ENCODE results near the gene HSD17B2.

GRCh38 chr16:82024883-82025282, 10.2 kb upstream of the HSD17B2 start:
- TF ChIP-seq EZH2phosphoT487 (IDR thresholded peaks at IDR 0.05; ENCODE audit: borderline replicate concordance, low read depth) (no peak), JUND (IDR thresholded peaks at IDR 0.05) (no peak), FOXM1 (IDR thresholded peaks at IDR 0.05; ENCODE audit: low read depth) (no peak), REST (IDR thresholded peaks at IDR 0.05; ENCODE audit: low read depth, low read length) (no peak), NFIC (IDR thresholded peaks at IDR 0.05; ENCODE audit: borderline replicate concordance) (no peak), SIN3A (IDR thresholded peaks at IDR 0.05; ENCODE audit: borderline replicate concordance, low read depth, low read length) (no peak), GABPA (IDR thresholded peaks at IDR 0.05; ENCODE audit: low read depth) (no peak), TEAD4 (IDR thresholded peaks at IDR 0.05; ENCODE audit: borderline replicate concordance, insufficient read depth) (no peak), TAF1 (IDR thresholded peaks at IDR 0.05; ENCODE audit: borderline replicate concordance, low read depth, low read length) (no peak), POLR2AphosphoS5 (IDR thresholded peaks at IDR 0.05; ENCODE audit: low read depth, low read length) (no peak), RCOR1 (IDR thresholded peaks at IDR 0.05; ENCODE audit: low read length) (no peak), RAD21 (IDR thresholded peaks at IDR 0.05; ENCODE audit: low read length) (no peak), EP300 (IDR thresholded peaks at IDR 0.05; ENCODE audit: borderline replicate concordance in 1 of 2, low read depth in 1 of 2, low read length in 1 of 2) (no peak)
- TF ChIP-seq, protein P1, sequence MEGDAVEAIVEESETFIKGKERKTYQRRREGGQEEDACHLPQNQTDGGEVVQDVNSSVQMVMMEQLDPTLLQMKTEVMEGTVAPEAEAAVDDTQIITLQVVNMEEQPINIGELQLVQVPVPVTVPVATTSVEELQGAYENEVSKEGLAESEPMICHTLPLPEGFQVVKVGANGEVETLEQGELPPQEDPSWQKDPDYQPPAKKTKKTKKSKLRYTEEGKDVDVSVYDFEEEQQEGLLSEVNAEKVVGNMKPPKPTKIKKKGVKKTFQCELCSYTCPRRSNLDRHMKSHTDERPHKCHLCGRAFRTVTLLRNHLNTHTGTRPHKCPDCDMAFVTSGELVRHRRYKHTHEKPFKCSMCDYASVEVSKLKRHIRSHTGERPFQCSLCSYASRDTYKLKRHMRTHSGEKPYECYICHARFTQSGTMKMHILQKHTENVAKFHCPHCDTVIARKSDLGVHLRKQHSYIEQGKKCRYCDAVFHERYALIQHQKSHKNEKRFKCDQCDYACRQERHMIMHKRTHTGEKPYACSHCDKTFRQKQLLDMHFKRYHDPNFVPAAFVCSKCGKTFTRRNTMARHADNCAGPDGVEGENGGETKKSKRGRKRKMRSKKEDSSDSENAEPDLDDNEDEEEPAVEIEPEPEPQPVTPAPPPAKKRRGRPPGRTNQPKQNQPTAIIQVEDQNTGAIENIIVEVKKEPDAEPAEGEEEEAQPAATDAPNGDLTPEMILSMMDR (IDR thresholded peaks at IDR 0.05): no peak

Measured in SK-N-SH (cell line).